ENCODE results near the gene RBPJL. TPM values are rescaled to one million over a fixed set of nuclear protein-coding genes. Genes with fewer than 3 reads are reported as not detected.
A peak's percentile ranks its signal among the peaks of the same experiment; 100 is the strongest.

RBPJL gene, protein sequence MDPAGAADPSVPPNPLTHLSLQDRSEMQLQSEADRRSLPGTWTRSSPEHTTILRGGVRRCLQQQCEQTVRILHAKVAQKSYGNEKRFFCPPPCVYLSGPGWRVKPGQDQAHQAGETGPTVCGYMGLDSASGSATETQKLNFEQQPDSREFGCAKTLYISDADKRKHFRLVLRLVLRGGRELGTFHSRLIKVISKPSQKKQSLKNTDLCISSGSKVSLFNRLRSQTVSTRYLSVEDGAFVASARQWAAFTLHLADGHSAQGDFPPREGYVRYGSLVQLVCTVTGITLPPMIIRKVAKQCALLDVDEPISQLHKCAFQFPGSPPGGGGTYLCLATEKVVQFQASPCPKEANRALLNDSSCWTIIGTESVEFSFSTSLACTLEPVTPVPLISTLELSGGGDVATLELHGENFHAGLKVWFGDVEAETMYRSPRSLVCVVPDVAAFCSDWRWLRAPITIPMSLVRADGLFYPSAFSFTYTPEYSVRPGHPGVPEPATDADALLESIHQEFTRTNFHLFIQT
- not detected in 2 replicates for total RNA-seq

- peak; percentile 43 for DNase-seq
Observed at GRCh38 chr20:45306431-45306982, at the start of gene RBPJL. TSS of gene RBPJL (plus strand) at chr20:45306840. CDS start at chr20:45306923, 83 bp downstream.

DNA sequence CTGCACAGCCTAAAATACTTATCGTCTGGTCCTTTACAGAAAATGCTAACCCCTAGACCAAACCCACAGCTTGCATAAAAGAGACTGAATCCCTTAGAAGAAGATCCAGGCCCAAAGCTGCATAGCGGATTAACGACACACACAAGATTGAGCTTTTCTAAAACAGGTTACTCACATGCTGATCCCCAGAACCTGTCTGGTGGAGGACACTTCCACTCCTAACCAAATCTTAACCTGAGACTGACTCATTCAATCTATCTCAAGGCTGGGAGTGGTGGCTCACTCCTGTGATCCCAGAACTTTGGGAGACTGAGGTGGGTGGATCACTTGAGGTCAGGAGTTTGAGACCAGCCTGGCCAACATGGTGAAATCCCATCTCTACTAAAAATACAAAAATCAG is 49.5 kb upstream of the RBPJL start:
- no peak for DNase-seq

- DNase-seq = no peak
Observed at GRCh38 chr20:45257711-45258110, 48.9 kb upstream of the RBPJL start.

- DNase-seq = no peak
Observed at GRCh38 chr20:45258259-45258658, 48.4 kb upstream of the RBPJL start.

DNA sequence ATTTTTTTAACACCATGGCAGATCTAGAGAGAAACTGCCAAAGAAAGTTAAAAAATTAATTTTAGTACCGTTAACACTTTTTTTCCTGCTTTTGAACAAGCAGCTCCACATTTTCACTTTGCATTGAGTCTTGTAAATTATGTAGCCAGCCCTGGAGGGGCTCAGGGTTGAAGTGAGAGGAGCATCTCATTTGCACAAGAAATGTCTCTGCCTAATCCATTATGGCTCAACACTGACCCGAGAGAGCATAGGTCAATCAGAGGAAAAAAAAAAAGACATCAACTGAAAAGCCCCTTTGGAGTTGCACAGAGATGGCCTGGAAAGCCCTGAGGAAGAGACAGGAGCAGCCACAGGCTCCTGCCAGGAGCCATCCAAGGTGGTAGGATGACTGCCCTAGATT is 48.0 kb upstream of the RBPJL start:
- DNase-seq = no peak

DNA sequence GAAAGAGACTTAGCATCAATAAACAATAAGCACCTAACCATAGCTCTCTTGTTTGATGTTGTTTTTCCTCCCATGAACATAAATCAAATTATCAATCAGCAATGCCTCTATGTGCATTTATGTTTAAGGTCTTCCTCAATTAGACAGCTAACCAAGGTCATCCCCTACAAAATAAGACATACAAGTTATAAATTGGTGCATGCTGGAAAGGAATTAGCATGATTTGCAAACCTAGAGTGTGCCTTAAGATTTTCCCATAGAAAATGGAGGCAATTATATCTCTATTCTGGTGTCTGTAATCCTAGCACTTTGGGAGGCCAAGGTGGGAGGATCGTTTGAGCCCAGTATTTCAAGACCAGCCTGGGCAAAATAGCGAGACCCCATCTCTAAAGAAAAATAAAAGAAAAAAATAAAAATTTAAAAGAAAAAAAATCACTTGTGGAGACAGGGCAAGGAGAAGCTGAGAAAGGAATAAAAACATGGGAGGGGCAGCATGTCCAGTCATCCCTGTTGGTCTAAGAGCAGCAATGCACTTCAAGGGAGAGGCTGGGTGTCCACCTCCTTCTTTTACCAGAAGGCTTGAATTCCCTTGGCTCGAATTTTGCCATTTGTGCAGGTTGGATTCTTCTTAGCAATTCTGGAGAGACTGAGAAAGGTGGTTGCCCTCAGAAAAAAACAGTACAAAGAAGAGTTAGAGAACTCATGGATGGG is 42.9 kb upstream of the RBPJL start:
- no peak for DNase-seq

GRCh38 chr20:45266977-45267376 is 39.7 kb upstream of the RBPJL start:
- DNase-seq = no peak

DNA sequence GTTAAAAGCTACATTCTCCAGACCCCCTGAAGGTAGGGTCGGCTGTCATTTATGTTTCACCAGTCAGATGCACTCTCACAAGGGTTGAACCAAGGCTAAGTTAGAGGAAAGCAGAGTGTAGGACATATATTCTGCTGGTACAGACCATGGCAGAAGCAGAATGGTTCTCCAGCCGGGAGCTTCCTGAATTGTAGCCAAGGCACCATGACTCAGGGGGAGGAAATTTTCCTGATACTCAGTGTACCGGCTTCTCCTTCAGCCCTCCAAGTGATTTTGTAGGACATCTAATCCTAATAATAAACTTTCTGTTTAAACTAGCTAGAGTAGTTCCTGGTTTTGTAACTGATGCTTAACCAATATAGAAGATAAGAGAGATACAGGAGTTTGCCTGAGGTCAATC is 38.1 kb upstream of the RBPJL start:
- DNase-seq = no peak

- DNase-seq = no peak
Observed at GRCh38 chr20:45269056-45269455, 37.6 kb upstream of the RBPJL start.

DNA sequence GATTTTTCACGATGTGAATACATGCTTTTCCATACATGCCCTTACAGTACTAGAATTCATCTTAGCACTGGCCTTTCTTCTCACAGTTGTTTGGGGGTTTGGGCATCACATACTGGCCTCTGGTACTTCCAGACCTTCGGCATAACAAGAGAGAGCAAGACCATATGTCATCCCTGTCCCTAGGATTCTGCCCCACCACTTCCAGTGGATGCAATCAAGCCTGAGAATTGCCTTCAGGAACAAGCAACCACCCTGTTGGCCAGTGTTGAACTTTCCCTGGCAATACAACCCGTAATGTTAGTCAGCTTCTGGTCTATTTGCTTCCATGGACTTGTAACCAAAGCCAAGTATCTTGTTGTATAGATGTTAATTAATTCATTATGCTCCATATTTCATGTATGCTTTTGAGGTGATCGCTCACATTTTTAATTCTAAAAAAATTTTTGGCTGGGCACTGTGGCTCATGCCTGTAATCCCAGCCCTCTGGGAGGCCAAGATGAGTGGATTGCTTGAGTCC is 36.8 kb upstream of the RBPJL start:
- DNase-seq = no peak

- no peak for DNase-seq
Observed at GRCh38 chr20:45275338-45275737, 31.3 kb upstream of the RBPJL start.

DNA sequence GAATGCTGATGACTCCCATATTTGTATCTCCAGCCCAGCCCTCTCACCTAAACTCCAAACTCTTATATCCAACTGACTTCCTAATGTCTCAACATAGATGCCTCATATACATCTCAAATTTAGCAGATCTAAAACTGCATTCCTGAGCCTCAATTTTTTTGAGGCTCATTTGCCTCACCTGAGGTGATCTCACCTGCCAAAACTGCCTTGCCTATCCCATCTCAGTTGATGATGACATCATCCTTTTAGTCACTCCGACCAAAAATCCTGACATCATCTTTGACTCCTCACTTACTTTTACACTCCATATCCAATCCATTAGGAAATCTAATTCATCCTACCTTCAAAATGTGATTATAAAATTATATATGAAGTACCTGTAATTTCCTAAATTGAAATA is 26.6 kb upstream of the RBPJL start:
- no peak for DNase-seq

- DNase-seq = no peak
Observed at GRCh38 chr20:45282700-45283550, 23.7 kb upstream of the RBPJL start.

GRCh38 chr20:45283551-45284057 is 23.0 kb upstream of the RBPJL start:
- no peak for DNase-seq

DNA sequence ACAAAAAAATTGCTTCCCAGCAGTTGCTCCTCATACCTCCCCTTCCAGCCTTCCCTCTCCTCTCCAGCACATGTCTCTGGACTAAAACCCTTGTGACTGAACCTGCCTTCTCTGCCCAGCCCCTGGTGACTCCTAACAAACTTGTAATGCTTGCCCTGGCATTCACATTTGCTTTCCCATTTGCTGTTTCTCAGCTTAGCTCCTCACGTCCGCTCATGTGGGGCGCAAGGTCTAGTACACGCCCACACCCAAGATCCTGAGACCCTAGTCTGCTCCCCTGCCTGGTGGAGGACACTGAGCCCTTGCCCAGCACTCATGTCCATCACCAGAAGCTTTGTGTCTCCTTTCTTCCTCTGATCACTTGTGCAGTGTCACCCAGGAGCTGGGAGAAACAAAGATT is 18.3 kb upstream of the RBPJL start:
- DNase-seq = no peak

- DNase-seq = no peak
Observed at GRCh38 chr20:45288860-45289259, 17.8 kb upstream of the RBPJL start.

DNA sequence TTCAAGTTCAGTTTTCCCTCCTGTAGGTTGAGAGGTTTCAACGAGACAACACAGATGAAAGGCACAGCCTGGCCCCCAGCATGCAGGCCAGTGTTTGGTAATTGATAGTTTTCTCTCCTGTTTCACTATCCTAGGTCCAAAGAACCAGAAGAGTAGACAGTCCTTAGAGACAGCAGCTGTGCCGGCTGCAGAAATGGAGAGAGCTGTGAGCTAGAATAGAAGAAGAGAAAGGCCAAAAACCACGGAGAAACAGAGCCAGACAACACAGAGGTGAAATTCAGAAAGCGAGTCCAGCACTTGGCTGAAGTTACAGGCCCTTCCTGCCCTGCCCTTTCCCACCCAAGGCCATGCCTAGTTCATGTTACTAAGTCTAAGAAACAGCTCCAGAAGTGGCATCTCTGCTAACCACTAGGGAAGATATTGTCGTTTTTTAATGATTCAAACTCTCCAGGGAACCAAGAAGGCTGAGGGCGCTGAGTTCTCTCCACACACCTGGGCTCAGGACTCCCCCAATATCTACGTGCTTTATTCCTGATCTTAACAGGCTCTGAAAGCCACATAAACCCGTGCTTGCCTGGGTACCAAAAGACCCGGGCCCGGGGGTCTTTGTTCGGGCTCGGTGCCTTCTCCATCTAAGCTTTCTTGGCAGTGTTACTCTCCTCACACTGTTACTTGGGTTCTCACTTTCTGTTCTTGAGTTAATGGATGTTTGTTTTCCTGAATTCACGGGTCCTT is 16.5 kb upstream of the RBPJL start:
- no peak for DNase-seq

GRCh38 chr20:45290677-45291355 is 15.8 kb upstream of the RBPJL start:
- peak; percentile 81 for DNase-seq

- DNase-seq = no peak
Observed at GRCh38 chr20:45291526-45291925, 15.1 kb upstream of the RBPJL start.

GRCh38 chr20:45292343-45292742 is 14.3 kb upstream of the RBPJL start:
- no peak for DNase-seq

All from dermis blood vessel endothelial cell (primary cell).